Trophoblast cell (in vitro differentiated cells and primary cell): Measurements from ENCODE around the gene KRTAP13-4.
A peak's percentile ranks its signal among the peaks of the same experiment; 100 is the strongest.

Experiments used
- DNase-seq, 2 donors: peaks; one replicate each; pipeline ENCODE4 v3.0.0-alpha.2; 2016
- H2AFZ ChIP-seq: 2 replicates; pipeline ENCODE4 v1.6.1; 2013; ENCODE audit warnings: low read length, moderate library complexity, mild to moderate bottlenecking; ENCODE audit not compliant: insufficient read depth, poor library complexity
- H2AK5ac ChIP-seq: 2 replicates; pipeline ENCODE4 v1.6.1; 2013; ENCODE audit warnings: mild to moderate bottlenecking, low read length
- H2BK120ac ChIP-seq: 2 replicates; pipeline ENCODE4 v1.6.1; 2013; ENCODE audit warnings: low read length, mild to moderate bottlenecking, moderate library complexity; ENCODE audit not compliant: insufficient read depth, poor library complexity
- H2BK12ac ChIP-seq: 2 replicates; pipeline ENCODE4 v1.6.1; 2013; ENCODE audit warnings: mild to moderate bottlenecking, low read length, moderate library complexity
- H2BK5ac ChIP-seq: 2 replicates; pipeline ENCODE4 v1.6.1; 2013; ENCODE audit warnings: low read length, low read depth, moderate library complexity, mild to moderate bottlenecking; ENCODE audit not compliant: poor library complexity
- H3K14ac ChIP-seq: 2 replicates; pipeline ENCODE4 v1.6.1; 2013; ENCODE audit warnings: mild to moderate bottlenecking, low read length
- H3K18ac ChIP-seq: 2 replicates; pipeline ENCODE4 v1.6.1; 2013; ENCODE audit warnings: mild to moderate bottlenecking, low read length
- H3K23ac ChIP-seq: 2 replicates; pipeline ENCODE4 v1.6.1; 2013; ENCODE audit warnings: low read length
- H3K27ac ChIP-seq: 2 replicates; pipeline ENCODE4 v1.5.1; 2013; ENCODE audit warnings: low read depth, mild to moderate bottlenecking, inconsistent platforms, low read length, moderate library complexity
- H3K27me3 ChIP-seq: 2 replicates; pipeline ENCODE4 v1.6.1; 2013; ENCODE audit warnings: inconsistent platforms, mild to moderate bottlenecking, low read length, moderate library complexity; ENCODE audit not compliant: insufficient read depth
- H3K36me3 ChIP-seq, 2 experiments: 1 replicate in 1 of 2; 2 replicates in 1 of 2; pipeline ENCODE4 v1.6.1; 2013; ENCODE audit warnings: low read length in 2 of 2, mild to moderate bottlenecking in 2 of 2, moderate library complexity in 1 of 2; ENCODE audit not compliant: insufficient read depth in 2 of 2, control insufficient read depth in 1 of 2
- H3K4ac ChIP-seq: 2 replicates; pipeline ENCODE4 v1.6.1; 2013; ENCODE audit warnings: low read depth, mild to moderate bottlenecking, low read length, moderate library complexity
- H3K4me1 ChIP-seq, 2 experiments: 1 replicate in 1 of 2; 2 replicates in 1 of 2; pipeline ENCODE4 v1.6.1; 2013; ENCODE audit warnings: low read length in 2 of 2, mild to moderate bottlenecking in 2 of 2, moderate library complexity in 1 of 2; ENCODE audit not compliant: insufficient read depth in 2 of 2, control insufficient read depth in 1 of 2
- H3K4me2 ChIP-seq: 2 replicates; pipeline ENCODE4 v1.6.1; 2013; ENCODE audit warnings: inconsistent platforms, mild to moderate bottlenecking, low read length, moderate library complexity
- H3K4me3 ChIP-seq: 2 replicates; pipeline ENCODE4 v1.5.1; 2013; ENCODE audit warnings: mild to moderate bottlenecking, low read depth, low read length, inconsistent platforms
- H3K79me1 ChIP-seq: one replicate; pipeline ENCODE4 v1.6.1; 2013; ENCODE audit warnings: low read length
- H3K79me2 ChIP-seq: 2 replicates; pipeline ENCODE4 v1.6.1; 2013; ENCODE audit warnings: low read length, mild to moderate bottlenecking; ENCODE audit not compliant: control insufficient read depth, insufficient read depth, poor library complexity
- H3K9ac ChIP-seq: 2 replicates; pipeline ENCODE4 v1.6.1; 2013; ENCODE audit warnings: mild to moderate bottlenecking, low read length
- H3K9me3 ChIP-seq: 2 replicates; pipeline ENCODE4 v1.6.1; 2013; ENCODE audit warnings: low read depth, mild to moderate bottlenecking, control low read depth, inconsistent platforms, low read length; ENCODE audit not compliant: insufficient read depth
- H4K12ac ChIP-seq: 2 replicates; pipeline ENCODE4 v1.6.1; 2013; ENCODE audit warnings: low read depth, mild to moderate bottlenecking, low read length, moderate library complexity
- H4K8ac ChIP-seq: 2 replicates; pipeline ENCODE4 v1.6.1; 2013; ENCODE audit warnings: low read depth, mild to moderate bottlenecking, low read length, moderate library complexity
- H4K91ac ChIP-seq: one replicate; pipeline ENCODE4 v1.6.1; 2013; ENCODE audit warnings: low read depth, mild to moderate bottlenecking, low read length, moderate library complexity
- WGBS: extraction: QIAGEN DNeasy Blood & Tissue Kit; methylation state at CpG from one replicate; pipeline ENCODE4 v1.1.7; 2013; ENCODE audit warnings: missing lambda C conversion rate; ENCODE audit not compliant: insufficient read length, insufficient coverage; ENCODE audit errors: extremely low coverage; 5-methylcytosine and 5-hydroxymethylcytosine counted together

Gene KRTAP13-4

GRCh38 chr21:30468900-30469714 is 39.1 kb downstream of the KRTAP13-4 start:
- Histone ChIP-seq H2AK5ac (no peak overlapping the region), H3K79me1 (no peaks in the 10 kb centered on the region), H3K27ac (no peak overlapping the region), H3K79me2 (no peaks in the 10 kb centered on the region), H2AFZ (no peak overlapping the region), H3K4me2 (no peak overlapping the region), H3K27me3 (no peaks in the 10 kb centered on the region), H3K14ac (no peak overlapping the region), H3K36me3 (no peaks in the 10 kb centered on the region), H3K18ac (no peak overlapping the region), H3K9ac (no peak overlapping the region), H4K8ac (no peak overlapping the region), H3K4ac (no peak overlapping the region), H3K23ac (no peak overlapping the region), H3K4me3 (no peak overlapping the region), H3K4me1 (no peaks in the 10 kb centered on the region), H2BK5ac (no peak overlapping the region), H4K12ac (no peak overlapping the region), H2BK12ac (no peak overlapping the region), H4K91ac (no peak overlapping the region), H3K9me3 (no peaks in the 10 kb centered on the region), H2BK120ac (no peak overlapping the region)
- no peak for DNase-seq
- WGBS = no CpG with 5 or more reads among the region's 6 CpGs

DNA sequence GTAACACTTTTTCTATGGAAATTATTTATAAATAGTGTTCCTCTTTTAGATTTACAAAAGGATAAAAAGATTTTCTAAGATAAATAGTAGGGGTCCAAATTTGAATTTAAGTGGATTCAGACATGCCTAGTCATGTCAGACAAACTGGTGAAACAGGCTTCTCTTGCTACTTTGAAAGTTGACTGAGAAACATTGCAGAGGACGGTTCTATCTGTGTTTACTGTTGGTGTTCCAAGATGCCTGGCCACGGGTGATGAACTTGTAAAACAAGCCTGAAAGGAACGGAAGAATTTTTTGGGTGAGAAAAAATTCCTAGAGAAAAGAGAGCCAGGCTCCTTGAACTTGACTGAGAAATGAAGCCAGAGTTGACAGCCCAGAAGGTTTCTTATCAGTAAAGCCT is 48.0 kb downstream of the KRTAP13-4 start:
- Histone ChIP-seq H4K91ac (no peak overlapping the region), H2AFZ (no peak overlapping the region), H3K4ac (no peak overlapping the region), H3K79me2 (no peaks in the 10 kb centered on the region), H3K14ac (no peak overlapping the region), H2BK5ac (no peak overlapping the region), H3K9me3 (no peaks in the 10 kb centered on the region), H3K9ac (no peak overlapping the region), H2BK120ac (no peak overlapping the region), H4K12ac (no peak overlapping the region), H2BK12ac (no peak overlapping the region), H3K4me1 (no peaks in the 10 kb centered on the region), H3K4me3 (no peak overlapping the region), H3K27me3 (no peaks in the 10 kb centered on the region), H2AK5ac (no peak overlapping the region), H3K79me1 (no peaks in the 10 kb centered on the region), H3K4me2 (no peak overlapping the region), H3K36me3 (no peaks in the 10 kb centered on the region), H3K27ac (no peak overlapping the region), H4K8ac (no peak overlapping the region), H3K23ac (no peak overlapping the region), H3K18ac (no peak overlapping the region)
- no CpG with 5 or more reads among the region's 3 CpGs for WGBS
- peak in 1 of 2 donors; percentile 3 for DNase-seq

DNA sequence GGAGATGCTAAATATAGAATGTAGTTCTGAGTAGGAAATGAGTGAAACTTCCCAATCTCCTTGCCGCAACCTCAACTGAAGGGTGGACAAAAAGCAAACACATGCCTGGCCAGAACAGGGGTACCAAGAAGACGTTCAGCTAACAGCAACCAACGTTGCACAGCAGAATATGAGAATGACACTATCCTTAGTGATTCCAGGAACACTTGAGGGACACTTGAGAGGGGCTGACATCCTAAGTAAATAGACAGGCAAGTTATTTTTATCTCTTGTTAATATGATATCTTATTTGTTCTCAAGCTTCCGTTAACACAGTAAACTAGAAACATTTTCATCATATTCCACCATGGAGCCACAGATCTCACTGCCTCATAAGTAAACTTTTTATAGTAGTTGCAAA is 49.2 kb downstream of the KRTAP13-4 start:
- no peak overlapping the region for H4K12ac ChIP-seq
- H3K4me2 ChIP-seq = no peak overlapping the region
- no peak overlapping the region for H2AFZ ChIP-seq
- H2BK5ac ChIP-seq = no peak overlapping the region
- H3K79me2 ChIP-seq = no peaks in the 10 kb centered on the region
- no peak overlapping the region for H3K18ac ChIP-seq
- H3K27ac ChIP-seq = no peak overlapping the region
- H3K9me3 ChIP-seq = no peaks in the 10 kb centered on the region
- no peak overlapping the region for H3K4me3 ChIP-seq
- H3K4me1 ChIP-seq = no peaks in the 10 kb centered on the region
- no peaks in the 10 kb centered on the region for H3K27me3 ChIP-seq
- H3K4ac ChIP-seq = no peak overlapping the region
- WGBS = no CpG with 5 or more reads among the region's 4 CpGs
- H3K9ac ChIP-seq = no peak overlapping the region
- DNase-seq = no peak
- no peak overlapping the region for H3K23ac ChIP-seq
- H2AK5ac ChIP-seq = no peak overlapping the region
- no peak overlapping the region for H2BK12ac ChIP-seq
- no peaks in the 10 kb centered on the region for H3K79me1 ChIP-seq
- no peaks in the 10 kb centered on the region for H3K36me3 ChIP-seq
- no peak overlapping the region for H2BK120ac ChIP-seq
- H4K8ac ChIP-seq = no peak overlapping the region
- no peak overlapping the region for H4K91ac ChIP-seq
- no peak overlapping the region for H3K14ac ChIP-seq

- Histone ChIP-seq H3K27ac (no peak within 1 kb of the TSS), H3K23ac (no peak within 1 kb of the TSS), H3K4me2 (no peak within 1 kb of the TSS), H3K36me3 (no peaks in the 10 kb centered on the region), H2BK5ac (no peak within 1 kb of the TSS), H3K79me1 (no peaks in the 10 kb centered on the region), H3K79me2 (no peaks in the 10 kb centered on the region), H3K18ac (no peak within 1 kb of the TSS), H3K4ac (no peak within 1 kb of the TSS), H2AFZ (no peak within 1 kb of the TSS), H3K9me3 (no peaks in the 10 kb centered on the region), H4K12ac (no peak within 1 kb of the TSS), H4K91ac (no peak within 1 kb of the TSS), H3K9ac (no peak within 1 kb of the TSS), H4K8ac (no peak within 1 kb of the TSS), H2AK5ac (no peak within 1 kb of the TSS), H3K27me3 (no peaks in the 10 kb centered on the region), H3K14ac (no peak within 1 kb of the TSS), H2BK120ac (no peak within 1 kb of the TSS), H2BK12ac (no peak within 1 kb of the TSS), H3K4me3 (no peak within 1 kb of the TSS), H3K4me1 (no peaks in the 10 kb centered on the region)
- DNase-seq = no peak
- no CpG with 5 or more reads among the region's 7 CpGs for WGBS
These were observed 50.1 kb downstream of the KRTAP13-4 start, which contains the start of gene KRTAP19-1 for GRCh38 chr21:30480145-30480544. Gene KRTAP19-1 (minus strand): TSS chr21:30480367. CDS start chr21:30480317, 50 bp downstream.
